K562 (cell line): ENCODE measurements around the gene NME4. TPM values are rescaled to one million over a fixed set of nuclear protein-coding genes. Genes with fewer than 3 reads are reported as not detected.

Experiments
- BACH1 ChIP-seq: fragments of 200-800 bp; sonication (Bioruptor generic); IDR thresholded peaks from 2 replicates; pipeline ENCODE4 v1.6.1; 2016; ENCODE audit warnings: missing genetic modification characterization, missing compliant biosample characterization
- BRCA1 ChIP-seq, 2 experiments: fragments of 450-650 bp in 1 of 2; sonication (generic) in 1 of 2; formaldehyde crosslinking in 1 of 2; IDR thresholded peaks; 2 replicates each; pipeline versions ENCODE4 v1.5.0 to v1.6.1; 2017 to 2020; ENCODE audit warnings: mild to moderate bottlenecking in 1 of 2, missing genetic modification reagents in 1 of 2
- CBFA2T2 ChIP-seq: fragments of 450-650 bp; conservative IDR thresholded peaks from 2 replicates; pipeline ENCODE4 v1.6.1; 2017; ENCODE audit warnings: mild to moderate bottlenecking
- CTBP1 ChIP-seq: fragments of 450-650 bp; IDR thresholded peaks from 2 replicates; pipeline ENCODE4 v1.6.1; 2016; ENCODE audit warnings: borderline replicate concordance
- DDX20 ChIP-seq: fragments of 450-650 bp; IDR thresholded peaks from 2 replicates; pipeline ENCODE4 v1.6.1; 2016; ENCODE audit warnings: missing genetic modification characterization, low read depth, mild to moderate bottlenecking, missing compliant biosample characterization, moderate library complexity
- ETV1 ChIP-seq: fragments of 450-650 bp; conservative IDR thresholded peaks from 2 replicates; pipeline ENCODE4 v1.6.1; 2016; ENCODE audit warnings: missing genetic modification characterization, control low read depth, low read depth, missing compliant biosample characterization
- EWSR1 ChIP-seq: fragments of 450-650 bp; IDR thresholded peaks from 2 replicates; pipeline ENCODE4 v1.6.1; 2018; ENCODE audit warnings: borderline replicate concordance, mild to moderate bottlenecking, low read depth, moderate library complexity; ENCODE audit not compliant: partially characterized antibody
- GATAD2B ChIP-seq: fragments of 450-650 bp; IDR thresholded peaks from 2 replicates; pipeline ENCODE4 v1.6.1; 2017; ENCODE audit warnings: mild to moderate bottlenecking, borderline replicate concordance
- HDAC1 ChIP-seq, 2 experiments: fragments of 450-650 bp; IDR thresholded peaks; 2 replicates each; pipeline ENCODE4 v1.6.1; 2016 to 2017; ENCODE audit warnings: inconsistent platforms in 1 of 2, mild to moderate bottlenecking in 1 of 2, moderate library complexity in 1 of 2
- KAT2B ChIP-seq: IDR thresholded peaks from one replicate; pipeline ENCODE4 v1.6.1; 2012; ENCODE audit warnings: low read depth, mild to moderate bottlenecking, control low read depth, inconsistent platforms, low read length, moderate library complexity
- KDM4B ChIP-seq, 2 experiments: fragments of 450-650 bp in 1 of 2; sonication (generic) in 1 of 2; IDR thresholded peaks; 2 replicates each; pipeline ENCODE4 v1.6.1; 2016 to 2017; ENCODE audit warnings: borderline replicate concordance in 2 of 2, antibody characterized with exemption in 1 of 2, low read depth in 1 of 2, mild to moderate bottlenecking in 1 of 2
- MBD2 ChIP-seq: sonication (generic); IDR thresholded peaks from 2 replicates; pipeline ENCODE4 v1.6.1; 2016; ENCODE audit warnings: low read depth, borderline replicate concordance
- POLR3G ChIP-seq: IDR thresholded peaks from 2 replicates; pipeline ENCODE4 v1.6.1; 2011; ENCODE audit not compliant: insufficient read length, insufficient replicate concordance; ENCODE audit errors: extremely low read depth
- RCOR1 ChIP-seq, 2 experiments: IDR thresholded peaks; 2 replicates each; pipeline ENCODE4 v1.6.1; 2012; ENCODE audit warnings: low read depth in 2 of 2, low read length in 2 of 2, borderline replicate concordance in 1 of 2, improper control_type of control experiment in 1 of 2
- SIN3A ChIP-seq, 2 experiments: fragments of 150-350 bp in 1 of 2; IDR thresholded peaks; 2 replicates each; pipeline ENCODE4 v1.6.1; 2011 to 2016; ENCODE audit warnings: borderline replicate concordance in 2 of 2, low read depth in 2 of 2, low read length in 2 of 2, mild to moderate bottlenecking in 2 of 2, moderate library complexity in 2 of 2; ENCODE audit not compliant: control insufficient read depth in 1 of 2
- STAT5A ChIP-seq: IDR thresholded peaks from 2 replicates; pipeline ENCODE4 v1.6.1; 2012; ENCODE audit warnings: low read length, inconsistent platforms, borderline replicate concordance
- TAL1 ChIP-seq: fragments of 450-650 bp; IDR thresholded peaks from 2 replicates; pipeline ENCODE4 v1.6.1; 2016; ENCODE audit warnings: mild to moderate bottlenecking
- ZFP36 ChIP-seq: fragments of 150-350 bp; IDR thresholded peaks from 2 replicates; pipeline ENCODE4 v1.6.1; 2018; ENCODE audit warnings: low read length, low read depth; ENCODE audit not compliant: partially characterized antibody
- ZNF76 ChIP-seq: fragments of 250-450 bp; sonication (Bioruptor Pico); IDR thresholded peaks from 2 replicates; pipeline ENCODE4 v1.4.0; 2020; ENCODE audit warnings: mild to moderate bottlenecking, moderate library complexity, borderline replicate concordance
- polyA plus RNA-seq, 8 experiments: library from polyadenylated mRNA; depleted of rRNA in 4 of 8; stranded (reverse) in 5 of 8; unstranded in 3 of 8; fragments of >200 nt; fragmentation: Nextera tagmentation in 2 of 8; fragmentation: Illumina TruSeq in 1 of 8; extraction: Ambion mirVana in 2 of 8; extraction: Trizol in 1 of 8; gene quantifications; 2 replicates each; pipeline versions ENCODE4 v1.2.1 to v1.2.3, GENCODE V29; 2011 to 2014; ENCODE audit warnings: inconsistent platforms in 1 of 8, missing spikeins in 1 of 8
- total RNA-seq, 7 experiments: library from RNA; depleted of rRNA in 6 of 7; stranded (reverse); fragments of >200 nt in 6 of 7; fragmentation: Illumina TruSeq in 2 of 7; extraction: Trizol in 2 of 7; gene quantifications; 2 replicates each; pipeline versions ENCODE4 v1.2.1 to v1.2.3, GENCODE V29; 2011 to 2021; ENCODE audit warnings: low replicate concordance in 1 of 7
- TF ChIP-seq, protein P1 (sequence below): IDR thresholded peaks from 3 replicates; pipeline ENCODE4 v1.6.1; 2011; ENCODE audit warnings: borderline replicate concordance, mild to moderate bottlenecking; ENCODE audit not compliant: insufficient read length, insufficient read depth
- TF ChIP-seq, protein P2 (sequence below): sonication (generic); formaldehyde crosslinking; IDR thresholded peaks from 2 replicates; pipeline ENCODE4 v1.8.1; 2023; ENCODE audit warnings: mild to moderate bottlenecking, missing genetic modification reagents
- TF ChIP-seq, protein P3 (sequence below): IDR thresholded peaks from 2 replicates; pipeline ENCODE4 v1.6.1; 2011; ENCODE audit warnings: borderline replicate concordance, low read depth, mild to moderate bottlenecking, moderate library complexity, low read length; ENCODE audit not compliant: insufficient read depth, poor library complexity, severe bottlenecking
- TF ChIP-seq, protein P4 (sequence below): sonication (generic); formaldehyde crosslinking; IDR thresholded peaks from 2 replicates; pipeline ENCODE4 v1.5.0; 2020; ENCODE audit warnings: missing genetic modification reagents

NME4 gene
- total and polyA plus RNA-seq, 9 of the 15 experiments (the other 6 are each of a cell fraction or from before 2014, with no cell fraction given), result 15.4 to 264 (median 139) TPM

DNA sequence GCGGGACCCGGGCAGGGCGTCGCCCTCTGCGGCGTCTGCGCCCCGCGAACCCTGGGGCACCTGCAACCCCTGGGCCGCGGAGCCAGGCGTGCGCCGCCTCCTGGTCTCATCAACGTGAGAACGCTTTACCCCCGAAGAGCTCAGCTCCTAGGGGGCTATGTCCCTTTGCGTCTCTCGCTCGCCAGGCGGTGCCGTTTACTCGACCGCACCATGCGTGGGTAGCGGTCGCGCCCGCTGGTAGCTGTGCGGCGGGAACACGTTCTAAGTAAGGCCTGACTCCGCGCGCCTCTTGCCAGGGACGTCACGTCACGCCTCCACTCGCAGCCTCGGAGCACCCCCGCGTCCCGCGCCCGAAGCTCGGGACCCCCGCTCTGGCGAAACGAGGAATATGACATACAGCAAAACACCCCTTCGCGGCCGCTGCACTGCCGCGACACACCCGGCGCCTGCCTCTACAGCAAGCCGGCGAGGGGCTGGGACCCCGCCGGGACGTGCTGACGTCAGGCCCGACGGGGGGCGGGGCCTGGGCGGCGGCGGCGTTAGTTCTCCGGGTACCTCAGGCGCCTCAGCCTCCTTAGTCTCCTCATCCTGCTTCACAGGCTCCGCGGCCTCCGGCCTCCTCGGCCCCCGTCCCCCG lies 28.2 kb downstream of the NME4 start, which contains the start of gene RAB11FIP3 (continued):
- TF ChIP-seq ZNF76 (CRISPR knock-in tag) (no peak), BRCA1 (IDR thresholded peaks at IDR 0.05) (no peak), BRCA1 (CRISPR knock-in tag; IDR thresholded peaks at IDR 0.05) (no peak), SIN3A (IDR thresholded peaks at IDR 0.05; ENCODE audit: borderline replicate concordance in 2 of 2, control insufficient read depth in 1 of 2, low read depth in 2 of 2, low read length in 2 of 2) (no peak), HDAC1 (IDR thresholded peaks at IDR 0.05) (peak in 1 of 2 experiments; percentile 62; a peak in 1 of 4 replicates), KAT2B (no peak), KDM4B (IDR thresholded peaks at IDR 0.05; ENCODE audit: borderline replicate concordance in 2 of 2, low read depth in 1 of 2) (no peak; a peak in 1 of 4 replicates), POLR3G (no peak), RCOR1 (IDR thresholded peaks at IDR 0.05; ENCODE audit: borderline replicate concordance in 1 of 2, low read depth in 2 of 2, low read length in 2 of 2) (no peak), ZFP36 (no peak), STAT5A (no peak), GATAD2B (no peak; the same call in 1 of the 2 replicates), DDX20 (tag) (no peak), EWSR1 (no peak), ETV1 (tag) (no peak), CBFA2T2 (no peak), MBD2 (no peak), TAL1 (no peak), CTBP1 (peak; percentile 69; the same call in 1 of the 2 replicates), BACH1 (tag) (no peak)
- TF ChIP-seq, protein P1, sequence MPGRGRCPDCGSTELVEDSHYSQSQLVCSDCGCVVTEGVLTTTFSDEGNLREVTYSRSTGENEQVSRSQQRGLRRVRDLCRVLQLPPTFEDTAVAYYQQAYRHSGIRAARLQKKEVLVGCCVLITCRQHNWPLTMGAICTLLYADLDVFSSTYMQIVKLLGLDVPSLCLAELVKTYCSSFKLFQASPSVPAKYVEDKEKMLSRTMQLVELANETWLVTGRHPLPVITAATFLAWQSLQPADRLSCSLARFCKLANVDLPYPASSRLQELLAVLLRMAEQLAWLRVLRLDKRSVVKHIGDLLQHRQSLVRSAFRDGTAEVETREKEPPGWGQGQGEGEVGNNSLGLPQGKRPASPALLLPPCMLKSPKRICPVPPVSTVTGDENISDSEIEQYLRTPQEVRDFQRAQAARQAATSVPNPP, result no peak
- TF ChIP-seq, protein P2, sequence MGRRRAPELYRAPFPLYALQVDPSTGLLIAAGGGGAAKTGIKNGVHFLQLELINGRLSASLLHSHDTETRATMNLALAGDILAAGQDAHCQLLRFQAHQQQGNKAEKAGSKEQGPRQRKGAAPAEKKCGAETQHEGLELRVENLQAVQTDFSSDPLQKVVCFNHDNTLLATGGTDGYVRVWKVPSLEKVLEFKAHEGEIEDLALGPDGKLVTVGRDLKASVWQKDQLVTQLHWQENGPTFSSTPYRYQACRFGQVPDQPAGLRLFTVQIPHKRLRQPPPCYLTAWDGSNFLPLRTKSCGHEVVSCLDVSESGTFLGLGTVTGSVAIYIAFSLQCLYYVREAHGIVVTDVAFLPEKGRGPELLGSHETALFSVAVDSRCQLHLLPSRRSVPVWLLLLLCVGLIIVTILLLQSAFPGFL, result no peak
- TF ChIP-seq, protein P3, sequence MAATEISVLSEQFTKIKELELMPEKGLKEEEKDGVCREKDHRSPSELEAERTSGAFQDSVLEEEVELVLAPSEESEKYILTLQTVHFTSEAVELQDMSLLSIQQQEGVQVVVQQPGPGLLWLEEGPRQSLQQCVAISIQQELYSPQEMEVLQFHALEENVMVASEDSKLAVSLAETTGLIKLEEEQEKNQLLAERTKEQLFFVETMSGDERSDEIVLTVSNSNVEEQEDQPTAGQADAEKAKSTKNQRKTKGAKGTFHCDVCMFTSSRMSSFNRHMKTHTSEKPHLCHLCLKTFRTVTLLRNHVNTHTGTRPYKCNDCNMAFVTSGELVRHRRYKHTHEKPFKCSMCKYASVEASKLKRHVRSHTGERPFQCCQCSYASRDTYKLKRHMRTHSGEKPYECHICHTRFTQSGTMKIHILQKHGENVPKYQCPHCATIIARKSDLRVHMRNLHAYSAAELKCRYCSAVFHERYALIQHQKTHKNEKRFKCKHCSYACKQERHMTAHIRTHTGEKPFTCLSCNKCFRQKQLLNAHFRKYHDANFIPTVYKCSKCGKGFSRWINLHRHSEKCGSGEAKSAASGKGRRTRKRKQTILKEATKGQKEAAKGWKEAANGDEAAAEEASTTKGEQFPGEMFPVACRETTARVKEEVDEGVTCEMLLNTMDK, result no peak
- TF ChIP-seq, protein P4, sequence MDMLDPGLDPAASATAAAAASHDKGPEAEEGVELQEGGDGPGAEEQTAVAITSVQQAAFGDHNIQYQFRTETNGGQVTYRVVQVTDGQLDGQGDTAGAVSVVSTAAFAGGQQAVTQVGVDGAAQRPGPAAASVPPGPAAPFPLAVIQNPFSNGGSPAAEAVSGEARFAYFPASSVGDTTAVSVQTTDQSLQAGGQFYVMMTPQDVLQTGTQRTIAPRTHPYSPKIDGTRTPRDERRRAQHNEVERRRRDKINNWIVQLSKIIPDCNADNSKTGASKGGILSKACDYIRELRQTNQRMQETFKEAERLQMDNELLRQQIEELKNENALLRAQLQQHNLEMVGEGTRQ (CRISPR knock-in tag), result no peak
